Measurements from ENCODE around the gene NOS1AP. TPM values are rescaled to one million over a fixed set of nuclear protein-coding genes. Genes with fewer than 3 reads are reported as not detected.

The NOS1AP gene
- total RNA-seq, 2 experiments from 2014 or later, result 0.18 TPM

DNA sequence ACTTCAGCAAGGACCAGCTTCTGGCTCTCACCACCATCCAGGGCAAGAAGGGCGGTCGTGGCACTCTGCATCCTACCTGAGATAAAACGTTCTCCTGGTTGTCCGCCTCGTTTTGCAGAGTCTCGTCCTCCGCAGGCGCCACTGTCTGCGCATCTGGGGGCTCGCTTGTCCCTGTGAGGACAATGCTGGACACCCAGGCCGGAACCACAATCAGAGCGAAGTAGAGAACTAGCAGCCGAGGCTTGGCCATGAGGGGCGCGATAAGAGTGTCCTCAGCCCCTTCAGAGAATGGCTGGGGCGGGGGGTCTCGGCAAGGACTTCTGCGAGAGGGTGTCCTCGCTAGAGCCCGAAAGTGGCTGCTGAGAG is 46.3 kb upstream of the NOS1AP start:
- Mint-ChIP-seq H3K36me3 (ENCODE audit: low read depth) (no peaks in the 10 kb centered on the region), H3K4me1 (ENCODE audit: low read depth) (peaks cover 6% of the 10 kb centered on the region), H3K4me3 (peak overlapping the region; percentile 79), H3K27ac (no peak overlapping the region), H3K27me3 (peaks cover 33% of the 10 kb centered on the region), H3K9me3 (no peaks in the 10 kb centered on the region)
- DNase-seq (no peak), ATAC-seq (no peak)
- CTCF ChIA-PET, result interaction anchor here (1.1 to 2.4 kb wide), 6 partner anchors 11 to 231 kb away, joined by 3 to 19 read pairs (median 10); no protein-coding TSS in a partner anchor
- TF ChIP-seq, protein P1, sequence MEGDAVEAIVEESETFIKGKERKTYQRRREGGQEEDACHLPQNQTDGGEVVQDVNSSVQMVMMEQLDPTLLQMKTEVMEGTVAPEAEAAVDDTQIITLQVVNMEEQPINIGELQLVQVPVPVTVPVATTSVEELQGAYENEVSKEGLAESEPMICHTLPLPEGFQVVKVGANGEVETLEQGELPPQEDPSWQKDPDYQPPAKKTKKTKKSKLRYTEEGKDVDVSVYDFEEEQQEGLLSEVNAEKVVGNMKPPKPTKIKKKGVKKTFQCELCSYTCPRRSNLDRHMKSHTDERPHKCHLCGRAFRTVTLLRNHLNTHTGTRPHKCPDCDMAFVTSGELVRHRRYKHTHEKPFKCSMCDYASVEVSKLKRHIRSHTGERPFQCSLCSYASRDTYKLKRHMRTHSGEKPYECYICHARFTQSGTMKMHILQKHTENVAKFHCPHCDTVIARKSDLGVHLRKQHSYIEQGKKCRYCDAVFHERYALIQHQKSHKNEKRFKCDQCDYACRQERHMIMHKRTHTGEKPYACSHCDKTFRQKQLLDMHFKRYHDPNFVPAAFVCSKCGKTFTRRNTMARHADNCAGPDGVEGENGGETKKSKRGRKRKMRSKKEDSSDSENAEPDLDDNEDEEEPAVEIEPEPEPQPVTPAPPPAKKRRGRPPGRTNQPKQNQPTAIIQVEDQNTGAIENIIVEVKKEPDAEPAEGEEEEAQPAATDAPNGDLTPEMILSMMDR (IDR thresholded peaks at IDR 0.05), result no peak
- intact Hi-C loops (cut with micrococcal nuclease), result no loop called here
- POLR2A ChIA-PET, result no interaction called here

DNA sequence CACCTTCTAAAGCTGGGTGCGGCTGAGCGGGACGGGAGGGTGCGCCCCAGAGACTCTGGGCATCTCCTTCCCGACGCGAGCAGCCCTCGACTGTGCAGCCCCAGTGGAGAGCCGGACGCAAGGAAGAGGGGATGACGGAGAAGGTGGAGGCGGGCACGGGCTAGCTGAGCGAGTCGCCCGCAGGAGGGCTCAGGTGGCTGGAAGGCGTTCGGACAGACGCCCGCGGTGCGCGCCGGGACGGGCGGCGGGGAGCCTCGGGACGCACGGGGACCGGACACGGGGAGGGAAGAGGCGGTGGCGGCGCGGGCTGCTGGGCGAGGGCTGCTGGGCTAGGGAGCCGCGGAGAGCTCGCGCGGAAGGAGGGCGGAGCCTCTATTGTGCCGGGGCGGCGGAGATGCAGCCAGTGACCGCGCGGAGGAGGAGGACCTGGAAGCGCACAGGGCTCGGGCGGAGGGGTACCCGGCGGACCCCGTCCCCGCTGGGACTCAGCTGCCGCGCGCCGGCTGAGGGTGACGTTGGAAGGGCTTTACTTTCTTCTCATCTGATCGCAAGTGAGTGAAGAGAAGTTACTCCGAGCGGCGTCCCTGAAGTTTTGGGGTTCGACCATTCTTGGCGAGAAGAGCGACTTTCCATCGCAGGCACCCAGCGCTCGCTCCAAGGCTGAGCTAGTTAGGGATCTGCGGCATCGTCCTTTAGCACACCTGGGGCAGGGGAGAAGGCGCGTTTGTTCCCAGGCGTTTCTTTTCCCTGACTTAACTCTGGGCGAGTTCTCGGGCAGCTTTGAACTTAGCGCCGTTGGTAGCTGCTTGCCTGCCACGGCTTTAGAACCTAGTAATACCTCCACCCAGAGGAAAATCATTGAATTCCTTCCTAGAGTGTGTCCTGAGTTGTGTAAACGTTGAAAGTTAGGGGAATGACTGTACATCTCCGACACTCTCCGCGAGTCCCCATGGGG is 45.7 kb upstream of the NOS1AP start, which contains the start of gene OLFML2B:
Gene OLFML2B, minus strand, starts transcription at position 323 of the 955 bp plus-strand sequence. CDS start 439 bp downstream, outside the sequence.
- Mint-ChIP-seq H3K27me3 (peaks cover 36% of the 10 kb centered on the region), H3K27ac (no peak within 1 kb of the TSS), H3K4me1 (ENCODE audit: low read depth) (peaks cover 6% of the 10 kb centered on the region), H3K36me3 (ENCODE audit: low read depth) (no peaks in the 10 kb centered on the region), H3K4me3 (peak within 1 kb of the TSS; percentile 79), H3K9me3 (no peaks in the 10 kb centered on the region)
- CTCF ChIA-PET, result interaction anchor here (0.6 to 2.4 kb wide), 12 partner anchors 9 to 261 kb away, joined by 3 to 19 read pairs (median 4); no protein-coding TSS in a partner anchor
- peak; percentile 58 for DNase-seq
- TF ChIP-seq, protein P1 (IDR thresholded peaks at IDR 0.05), result no peak
- peak; percentile 90 for ATAC-seq
- intact Hi-C loops (cut with micrococcal nuclease), result no loop called here
- POLR2A ChIA-PET, result interaction anchor here (0.8 kb wide), 1 partner anchor 254 kb away, joined by 3 read pairs; no protein-coding TSS in a partner anchor

DNA sequence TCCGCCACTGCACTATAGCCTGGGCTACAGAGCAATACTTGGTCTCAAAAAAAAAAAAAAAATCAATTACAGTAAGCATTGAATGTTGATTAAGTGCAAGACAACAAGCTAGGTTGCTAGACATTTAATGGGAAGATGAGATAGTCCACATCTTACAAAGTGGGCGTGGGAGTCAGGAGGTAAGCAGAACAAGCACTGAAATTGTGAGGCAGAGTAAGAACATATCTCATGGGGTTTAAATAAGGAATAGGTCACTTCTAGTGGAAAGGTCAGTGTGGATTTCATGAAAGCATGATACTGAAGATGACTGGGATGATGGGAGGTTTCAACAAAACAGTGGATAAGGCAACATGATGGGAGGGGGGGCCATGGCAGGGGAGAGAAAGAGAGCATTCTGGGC is 44.0 kb upstream of the NOS1AP start:
- H3K9me3 Mint-ChIP-seq, result no peaks in the 10 kb centered on the region
- no peaks in the 10 kb centered on the region for H3K36me3 Mint-ChIP-seq (ENCODE audit: low read depth)
- H3K4me3 Mint-ChIP-seq, result no peak overlapping the region
- intact Hi-C loops (cut with micrococcal nuclease), result no loop called here
- peaks cover 6% of the 10 kb centered on the region for H3K4me1 Mint-ChIP-seq (ENCODE audit: low read depth)
- no peak overlapping the region for H3K27ac Mint-ChIP-seq
- POLR2A ChIA-PET, result interaction anchor here (1.6 kb wide), 1 partner anchor 9 kb away, joined by 4 read pairs; no protein-coding TSS in a partner anchor
- TF ChIP-seq, protein P1 (IDR thresholded peaks at IDR 0.05), result no peak
- H3K27me3 Mint-ChIP-seq, result peaks cover 36% of the 10 kb centered on the region
- ATAC-seq (no peak), DNase-seq (no peak)
- CTCF ChIA-PET, result interaction anchor here (1.8 kb wide), 1 partner anchor 233 kb away, joined by 8 read pairs; no protein-coding TSS in a partner anchor

DNA sequence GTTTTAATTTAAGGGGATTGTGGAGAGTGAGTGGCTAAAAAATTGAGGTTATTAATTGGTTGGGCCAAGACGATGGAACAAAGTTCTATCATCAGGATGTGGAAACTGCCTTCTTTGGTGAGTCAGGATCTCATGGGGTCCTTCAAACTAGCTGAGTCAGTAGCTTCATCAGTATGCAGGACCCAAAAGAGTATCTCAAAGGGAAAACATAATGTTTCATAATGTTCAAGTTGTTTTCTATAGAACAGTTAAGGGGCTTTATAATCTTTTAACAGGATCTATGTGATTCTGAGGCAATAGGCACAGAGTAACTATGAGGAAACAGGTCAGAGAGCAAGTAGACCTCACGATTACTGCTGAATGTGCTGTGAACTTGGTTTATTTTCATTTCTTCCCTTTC is 42.6 kb upstream of the NOS1AP start:
- H3K36me3 Mint-ChIP-seq (ENCODE audit: low read depth), result no peaks in the 10 kb centered on the region
- no peak for DNase-seq
- no peaks in the 10 kb centered on the region for H3K9me3 Mint-ChIP-seq
- H3K27me3 Mint-ChIP-seq, result peaks cover 41% of the 10 kb centered on the region
- intact Hi-C loops (cut with micrococcal nuclease), result no loop called here
- ChIA-PET POLR2A (interaction anchor here (1.6 kb wide), 1 partner anchor 8 kb away, joined by 4 read pairs; no protein-coding TSS in a partner anchor), CTCF (interaction anchor here (1.1 to 1.8 kb wide), 3 partner anchors 10 to 234 kb away, joined by 3 to 8 read pairs (median 3); no protein-coding TSS in a partner anchor)
- no peak overlapping the region for H3K27ac Mint-ChIP-seq
- peaks cover 6% of the 10 kb centered on the region for H3K4me1 Mint-ChIP-seq (ENCODE audit: low read depth)
- no peak overlapping the region for H3K4me3 Mint-ChIP-seq
- ATAC-seq, result no peak
- TF ChIP-seq, protein P1 (IDR thresholded peaks at IDR 0.05), result no peak

All from activated CD8-positive, alpha-beta T cell treated with anti-CD3 and anti-CD28 coated beads for 36 hours (primary cell).